NCI-H1417 (cell line): ENCODE data around the gene ADAMTS15.
A peak's percentile ranks its signal among the peaks of the same experiment; 100 is the strongest.

Experiments used
- DNase-seq, 3 experiments: peaks; one replicate each; lab custom pipeline; 2025; lab: John Stamatoyannopoulos, UW

ADAMTS15 gene

GRCh38 chr11:130416906-130417305 lies 31.5 kb upstream of the ADAMTS15 start:
- no peak for DNase-seq

- no peak for DNase-seq
Measured at GRCh38 chr11:130418210-130418609, 30.2 kb upstream of the ADAMTS15 start.

DNA sequence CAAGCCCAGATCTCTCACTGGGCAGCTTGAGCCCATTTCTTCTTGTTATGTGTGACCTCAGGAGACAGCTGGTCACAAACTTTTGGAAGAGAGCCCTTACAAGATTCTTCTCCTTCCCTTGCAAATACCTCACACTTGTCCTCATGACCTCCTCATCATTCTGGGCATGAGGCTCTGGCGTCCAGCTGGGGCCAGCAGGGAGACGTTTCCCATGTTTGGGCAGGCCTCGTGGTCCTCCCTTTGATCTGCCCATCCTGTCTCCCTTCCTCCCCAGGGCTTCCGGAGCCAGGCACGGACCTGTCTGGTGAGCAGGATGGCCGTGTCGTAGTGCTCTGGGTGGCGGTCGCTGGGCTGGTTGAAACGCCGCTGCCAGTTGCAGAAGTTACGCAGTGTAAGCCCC lies 29.7 kb upstream of the ADAMTS15 start:
- DNase-seq, result no peak

- no peak for DNase-seq
Measured at GRCh38 chr11:130420478-130421198, 27.8 kb upstream of the ADAMTS15 start.

DNA sequence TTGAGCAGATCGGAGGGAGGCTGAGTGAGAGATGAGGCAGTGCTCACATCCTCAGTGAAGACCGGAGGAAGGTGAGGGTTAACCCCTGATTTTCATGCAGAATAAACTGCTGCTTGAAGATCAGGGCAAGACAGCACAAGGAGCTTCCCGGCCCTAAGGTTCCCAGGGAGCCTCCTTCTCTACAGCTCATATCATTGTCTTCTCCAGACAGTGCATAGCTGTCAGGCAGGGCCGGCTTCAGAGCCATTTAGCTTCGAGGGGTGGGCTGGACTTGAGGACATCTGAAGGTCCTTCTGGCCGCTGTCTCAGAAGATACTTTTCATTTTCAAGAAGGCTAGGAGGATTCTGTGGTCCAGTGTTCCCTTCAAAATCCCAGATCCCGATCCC lies 27.3 kb upstream of the ADAMTS15 start:
- no peak for DNase-seq

DNA sequence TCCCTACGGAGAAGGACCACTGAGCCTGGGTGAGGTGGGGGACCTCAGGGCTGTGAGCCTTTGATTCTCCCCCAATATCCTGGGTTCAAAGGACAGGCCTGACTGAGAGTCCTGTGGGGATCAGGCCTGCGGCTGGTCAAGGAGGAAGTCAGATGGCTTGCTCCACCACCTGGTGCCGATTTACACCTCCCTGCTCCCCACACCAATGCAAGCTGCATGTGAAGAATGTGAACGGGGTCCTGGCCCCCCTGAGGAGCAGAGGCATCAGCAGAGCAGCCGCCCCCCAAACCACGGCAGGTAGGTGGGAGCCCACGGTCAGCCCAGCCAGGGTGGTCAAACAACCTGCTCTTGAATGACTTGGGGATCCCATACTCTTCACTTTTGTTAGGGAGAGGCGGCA lies 26.7 kb upstream of the ADAMTS15 start:
- DNase-seq, result no peak

GRCh38 chr11:130422251-130422995 lies 26.0 kb upstream of the ADAMTS15 start:
- no peak for DNase-seq

DNA sequence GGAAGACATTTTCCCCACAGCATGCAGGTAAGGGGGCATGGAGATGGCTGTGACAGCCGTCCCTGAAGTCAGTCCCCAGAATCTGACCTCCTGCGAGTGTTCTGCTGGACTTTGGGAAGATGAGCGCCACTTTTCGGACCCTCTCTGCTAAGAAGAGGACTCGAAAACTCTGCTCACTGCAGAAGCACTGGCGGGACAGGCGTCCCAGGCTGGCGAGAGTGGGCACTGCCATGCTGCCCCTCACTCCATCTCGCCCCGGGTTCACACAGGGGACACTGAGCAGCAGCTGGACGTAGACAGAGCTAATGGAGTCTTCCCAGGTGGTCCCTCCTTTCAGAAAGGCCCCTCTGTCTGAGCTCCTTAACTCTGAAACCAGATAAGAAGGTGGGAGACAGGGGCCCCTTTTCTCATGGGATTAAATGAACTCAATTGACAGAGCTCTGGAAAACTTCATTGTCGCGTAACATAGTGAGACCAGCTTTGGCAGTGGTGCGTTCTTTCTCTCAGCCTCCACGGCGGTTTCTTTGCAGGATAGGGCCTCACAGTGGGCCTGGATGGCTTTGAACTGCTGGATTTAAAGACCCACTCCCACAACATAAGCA lies 24.8 kb upstream of the ADAMTS15 start:
- no peak for DNase-seq

GRCh38 chr11:130424613-130425140 lies 23.8 kb upstream of the ADAMTS15 start:
- no peak for DNase-seq

DNA sequence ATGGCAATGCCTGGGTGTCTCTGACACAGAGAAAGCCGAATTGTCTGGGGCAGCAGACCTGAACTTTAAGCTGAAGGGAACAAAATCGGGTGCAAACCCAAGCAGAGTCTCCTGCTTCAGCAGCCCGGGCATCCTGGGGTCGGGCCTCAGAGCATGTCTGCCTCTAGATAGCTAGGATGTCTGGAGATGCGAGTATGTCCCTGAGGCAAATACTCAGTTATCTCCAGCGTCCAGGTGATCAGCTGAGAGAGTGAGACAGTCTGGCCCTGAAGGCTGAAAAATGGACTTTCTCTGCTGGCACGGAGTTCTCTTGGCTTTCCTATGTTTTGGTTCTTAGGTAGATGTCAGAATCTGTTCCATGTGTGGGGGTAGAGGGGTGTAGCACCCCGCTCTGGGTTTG lies 23.3 kb upstream of the ADAMTS15 start:
- DNase-seq, result no peak

DNA sequence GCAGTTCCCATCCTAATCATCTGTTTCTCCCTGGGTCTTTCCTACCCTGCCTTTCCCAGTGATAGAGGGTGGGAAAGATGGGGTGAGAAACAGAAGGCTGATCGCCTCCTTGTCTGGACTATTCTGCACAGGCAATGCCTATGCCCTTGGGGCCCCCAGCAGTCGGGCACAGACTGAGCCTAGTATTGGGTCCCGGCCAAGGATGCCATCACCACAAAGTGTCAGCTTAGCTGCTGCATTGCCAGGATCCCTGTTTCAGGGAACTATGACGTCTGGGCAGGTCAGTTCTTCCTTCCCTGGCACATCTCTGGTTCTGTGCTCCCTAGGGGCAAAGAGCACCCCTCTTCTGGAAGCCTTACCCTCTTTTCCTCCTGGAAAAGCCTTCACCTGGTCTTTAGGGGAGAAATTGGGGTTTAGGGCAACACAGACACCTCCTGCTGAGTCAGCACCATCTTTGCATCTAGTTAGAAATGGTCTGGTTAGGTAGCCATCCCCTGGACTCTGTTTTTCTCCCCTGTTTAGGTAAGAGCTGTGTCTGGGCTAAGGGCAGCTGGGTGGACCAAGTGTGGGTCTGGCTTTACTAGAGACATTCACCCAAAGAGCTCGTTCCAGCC lies 22.1 kb upstream of the ADAMTS15 start:
- no peak for DNase-seq

DNA sequence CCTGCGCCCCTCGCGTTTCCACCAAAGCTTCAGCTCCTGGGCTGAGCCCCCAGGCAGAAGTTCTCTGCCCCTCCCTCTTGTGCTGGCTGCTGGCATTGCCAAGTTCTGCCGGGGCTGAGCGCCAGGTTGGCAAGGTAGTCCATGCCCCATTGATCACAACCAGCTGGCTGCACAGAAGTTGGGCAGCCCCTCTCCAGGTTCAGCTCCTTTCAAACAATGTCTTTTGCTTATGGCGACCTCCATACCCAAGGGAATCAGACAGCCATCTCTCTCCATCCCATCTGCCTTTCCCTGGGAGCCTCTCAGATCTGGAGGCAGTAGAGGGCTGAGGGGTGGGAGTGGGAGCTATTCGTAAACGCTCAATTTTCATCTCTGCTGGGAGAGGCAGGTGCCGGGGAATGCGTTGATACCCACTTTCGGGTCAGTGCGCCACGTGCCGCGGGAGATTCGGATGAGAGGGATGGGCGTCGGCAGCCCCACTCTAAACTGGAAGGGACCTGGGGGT lies 21.6 kb upstream of the ADAMTS15 start:
- DNase-seq, result peak in 2 of 3 experiments; percentile 16 to 41

- peak in 2 of 3 experiments; percentile 69 to 77 for DNase-seq
Measured at GRCh38 chr11:130427581-130428315, 20.7 kb upstream of the ADAMTS15 start.

GRCh38 chr11:130428316-130429119 lies 19.9 kb upstream of the ADAMTS15 start, which contains the start of gene ADAMTS8:
Gene ADAMTS8 (minus strand): TSS chr11:130428609. CDS start chr11:130428286, 323 bp downstream.
- peak in 2 of 3 experiments; percentile 46 to 61 for DNase-seq

GRCh38 chr11:130429120-130429681 lies 19.2 kb upstream of the ADAMTS15 start:
- no peak for DNase-seq

GRCh38 chr11:130429983-130430382 lies 18.5 kb upstream of the ADAMTS15 start:
- no peak for DNase-seq

GRCh38 chr11:130431331-130431773 lies 17.1 kb upstream of the ADAMTS15 start:
- DNase-seq, result peak; percentile 37 to 85 (median 59)

DNA sequence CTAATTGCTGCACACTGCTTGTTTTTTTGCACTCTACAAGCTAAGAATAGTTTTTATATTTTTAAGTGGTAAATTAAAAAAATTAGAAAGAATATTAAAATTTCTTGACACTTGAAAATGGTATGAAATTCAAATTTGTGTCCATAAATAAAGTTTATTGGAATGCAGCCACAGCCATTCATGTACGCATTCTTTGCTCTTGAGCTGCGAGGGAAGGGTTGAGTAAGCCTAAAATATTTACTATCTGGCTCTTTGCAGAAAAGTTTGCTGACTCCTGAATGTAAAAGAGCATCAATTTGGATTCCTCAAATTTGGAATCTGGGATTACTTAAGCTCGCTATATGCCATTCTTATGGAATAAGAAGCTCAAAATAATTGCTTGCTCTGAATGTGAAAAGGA lies 16.6 kb upstream of the ADAMTS15 start:
- no peak for DNase-seq

DNA sequence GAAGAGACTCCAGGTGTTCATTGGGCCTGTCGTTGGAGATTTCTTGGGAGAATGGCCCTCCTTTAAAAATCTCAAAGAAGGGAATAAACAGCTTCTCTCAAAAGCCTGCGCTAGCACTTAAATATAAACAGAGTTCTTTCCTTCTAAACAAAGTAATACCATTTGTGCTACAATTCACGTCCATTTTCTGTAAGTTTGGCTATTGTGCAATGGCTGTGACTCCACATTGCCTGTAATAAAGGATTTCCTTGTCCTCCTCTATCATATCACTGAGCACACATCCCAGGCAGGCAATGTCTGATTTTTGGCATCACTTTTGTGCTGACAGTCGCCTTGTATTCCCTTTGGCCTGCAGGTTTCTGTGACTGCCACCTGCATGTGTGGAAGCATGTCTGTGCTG lies 15.1 kb upstream of the ADAMTS15 start:
- DNase-seq, result no peak
